ENCODE data around the gene RAD51B.

DNA sequence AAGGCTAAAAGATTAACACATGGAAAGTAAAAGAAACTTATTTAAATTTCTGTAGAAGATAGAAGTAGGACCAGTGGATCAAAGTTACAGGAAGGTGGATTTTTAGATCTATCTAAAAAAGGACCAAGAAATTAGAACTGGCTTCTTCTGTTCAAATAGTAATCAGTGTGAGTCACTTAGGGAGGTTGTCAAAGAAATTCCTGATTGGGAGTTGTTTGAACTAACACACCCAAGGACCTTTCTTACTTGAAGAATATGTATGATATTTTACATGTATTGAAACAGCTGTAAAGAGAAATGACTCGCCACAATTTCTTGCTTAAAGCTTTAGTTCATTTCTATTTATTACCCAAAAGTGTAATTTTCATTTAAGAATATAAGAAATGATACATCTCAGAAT is 256.9 kb downstream of the RAD51B start:
- TF ChIP-seq POLR2AphosphoS5 (IDR thresholded peaks at IDR 0.05; ENCODE audit: borderline replicate concordance, low read depth, low read length) (no peak), EZH2 (IDR thresholded peaks at IDR 0.05) (no peak), FOXP2 (optimal IDR thresholded peaks at IDR 0.05; ENCODE audit: control extremely low read depth, extremely low read length, insufficient read depth) (no peak)
